B cell (primary cell): ENCODE data around the gene P2RX7. TPM values are rescaled to one million over a fixed set of nuclear protein-coding genes. Genes with fewer than 3 reads are reported as not detected.

Source experiments
- ATAC-seq: fragments of 200-7000 bp; cut with Tn5 transposase; one replicate; pipeline ENCODE4 v1.10.0; 2021; ENCODE audit warnings: low read depth, mild to moderate bottlenecking, moderate number of reproducible peaks, moderate library complexity
- CTCF ChIA-PET: fragments of 350-600 bp; sonication (Branson Sonifier 250); formaldehyde crosslinking; loops from one replicate; lab custom pipeline; 2021; ENCODE audit warnings: antibody characterized with exemption, inconsistent platforms; lab: Charles Lee
- POLR2A ChIA-PET: fragments of 350-600 bp; sonication (Branson Sonifier 250); formaldehyde crosslinking; loops from one replicate; lab custom pipeline; 2021; ENCODE audit warnings: antibody characterized with exemption; lab: Charles Lee
- DNase-seq: peaks from one replicate; pipeline ENCODE4 v3.0.0; 2013
- H2AFZ ChIP-seq: 2 replicates; pipeline ENCODE4 v1.6.1; 2012; ENCODE audit warnings: mild to moderate bottlenecking, low read depth, low read length; ENCODE audit not compliant: insufficient read depth, poor library complexity, severe bottlenecking
- H3K27ac ChIP-seq, 2 donors: 1 replicate in 1 of 2; 2 replicates in 1 of 2; pipeline ENCODE4 v1.5.1; 2012 to 2013; ENCODE audit warnings: low read length in 2 of 2, mild to moderate bottlenecking in 2 of 2, moderate library complexity in 1 of 2
- H3K27me3 ChIP-seq, 4 experiments: fragments of 200-600 bp in 1 of 4; sonication (generic) in 1 of 4; replicated peaks in 1 of 4; 1 replicate in 2 of 4; 2 replicates in 2 of 4; pipeline versions ENCODE4 v1.6.1 to v1.7.0; 2013 to 2016; ENCODE audit warnings: low read length in 3 of 4, mild to moderate bottlenecking in 2 of 4, mixed read lengths in 1 of 4, moderate library complexity in 1 of 4; ENCODE audit not compliant: insufficient read depth in 4 of 4, control insufficient read depth in 3 of 4; ENCODE audit errors: control extremely low read depth in 1 of 4
- H3K36me3 ChIP-seq, 2 experiments: replicated peaks in 1 of 2; 1 replicate in 1 of 2; 2 replicates in 1 of 2; pipeline versions ENCODE4 v1.6.1 to v1.7.1; 2013; ENCODE audit warnings: low read length in 1 of 2; ENCODE audit not compliant: insufficient read depth in 2 of 2, control insufficient read depth in 1 of 2; ENCODE audit errors: control extremely low read depth in 1 of 2, extremely low read depth in 1 of 2
- H3K4me1 ChIP-seq, 2 donors: fragments of 200-600 bp in 1 of 2; sonication (generic) in 1 of 2; 1 replicate in 1 of 2; 2 replicates in 1 of 2; pipeline versions ENCODE4 v1.5.1 to v1.6.1; 2013 to 2017; ENCODE audit warnings: low read length in 2 of 2; ENCODE audit not compliant: control insufficient read depth in 2 of 2, insufficient read depth in 2 of 2
- H3K4me2 ChIP-seq: replicated peaks from 2 replicates; pipeline ENCODE3; 2012; ENCODE audit warnings: mild to moderate bottlenecking, low read depth, low read length; ENCODE audit not compliant: poor library complexity, severe bottlenecking
- H3K4me3 ChIP-seq, 5 experiments: fragments of 200-600 bp in 1 of 5; sonication (generic) in 1 of 5; 1 replicate in 3 of 5; 2 replicates in 2 of 5; pipeline versions ENCODE4 v1.5.1 to v1.7.0; 2011 to 2016; ENCODE audit warnings: low read length in 4 of 5, mild to moderate bottlenecking in 4 of 5, low read depth in 2 of 5, control low read depth in 1 of 5, moderate library complexity in 1 of 5; ENCODE audit not compliant: insufficient read depth in 1 of 5; ENCODE audit errors: control extremely low read depth in 1 of 5, extremely low read depth in 1 of 5
- H3K79me2 ChIP-seq: fragments of 200-600 bp; sonication (generic); one replicate; pipeline ENCODE4 v1.6.0; 2016; ENCODE audit warnings: low read length; ENCODE audit not compliant: control insufficient read depth, insufficient read depth
- H3K9ac ChIP-seq: fragments of 200-600 bp; sonication (generic); 2 replicates; pipeline ENCODE4 v1.6.1; 2017; ENCODE audit warnings: mild to moderate bottlenecking, low read length, moderate library complexity
- H3K9me3 ChIP-seq, 3 donors: one replicate each; pipeline versions ENCODE4 v1.6.1 to v1.7.1; 2013; ENCODE audit warnings: low read length in 2 of 3; ENCODE audit not compliant: control insufficient read depth in 2 of 3, insufficient read depth in 1 of 3; ENCODE audit errors: control extremely low read depth in 1 of 3
- H4K20me1 ChIP-seq: 2 replicates; pipeline ENCODE4 v1.6.0; 2012; ENCODE audit warnings: mild to moderate bottlenecking, low read length; ENCODE audit not compliant: insufficient read depth, control insufficient read depth, poor library complexity, severe bottlenecking
- H3K27ac Mint-ChIP-seq: one replicate; pipeline ENCODE4 v1.8.0; 2021; ENCODE audit warnings: mixed read lengths
- H3K27me3 Mint-ChIP-seq: one replicate; pipeline ENCODE4 v1.8.0; 2021; ENCODE audit warnings: mixed read lengths
- H3K4me1 Mint-ChIP-seq: one replicate; pipeline ENCODE4 v1.8.0; 2021; ENCODE audit warnings: mixed read lengths
- H3K4me3 Mint-ChIP-seq: one replicate; pipeline ENCODE4 v1.8.0; 2021; ENCODE audit warnings: mixed read lengths
- H3K9me3 Mint-ChIP-seq: one replicate; pipeline ENCODE4 v1.8.0; 2022; ENCODE audit warnings: mixed read lengths; ENCODE audit not compliant: insufficient read depth
- EZH2 ChIP-seq: IDR thresholded peaks from 2 replicates; pipeline ENCODE4 v1.6.1; 2012; ENCODE audit warnings: borderline replicate concordance, low read depth, mild to moderate bottlenecking, moderate library complexity, low read length; ENCODE audit not compliant: insufficient read depth, poor library complexity, severe bottlenecking
- WGBS: methylation state at CpG from one replicate; pipeline ENCODE4 v1.1.5; 2013; ENCODE audit warnings: missing lambda C conversion rate; ENCODE audit not compliant: insufficient coverage; 5-methylcytosine and 5-hydroxymethylcytosine counted together
- intact Hi-C: fragments of 100-400 bp; cut with micrococcal nuclease; formaldehyde crosslinking; loops from one replicate; pipeline ENCODE4 v1.10.0; 2022
- polyA plus RNA-seq: library from polyadenylated mRNA; depleted of rRNA; stranded (reverse); fragments of >200 nt; gene quantifications from 2 replicates; pipeline ENCODE4 v1.2.3, GENCODE V29; 2012
- total RNA-seq, 2 donors: library from RNA; stranded (reverse); fragments of 120-200 nt in 1 of 2; gene quantifications; 1 replicate in 1 of 2; 2 replicates in 1 of 2; pipeline versions ENCODE4 v1.2.3 to v1.2.4, GENCODE V29; 2013 to 2022
- TF ChIP-seq, protein P1 (sequence below): fragments of 200-600 bp; IDR thresholded peaks from one replicate; pipeline ENCODE4 v1.8.0; 2022; ENCODE audit warnings: antibody characterized with exemption, mild to moderate bottlenecking

Gene P2RX7
- total and polyA plus RNA-seq, 2 donors (not counting 1 experiment from before 2014, with no cell fraction given), result 5.3 to 6.3 TPM

DNA sequence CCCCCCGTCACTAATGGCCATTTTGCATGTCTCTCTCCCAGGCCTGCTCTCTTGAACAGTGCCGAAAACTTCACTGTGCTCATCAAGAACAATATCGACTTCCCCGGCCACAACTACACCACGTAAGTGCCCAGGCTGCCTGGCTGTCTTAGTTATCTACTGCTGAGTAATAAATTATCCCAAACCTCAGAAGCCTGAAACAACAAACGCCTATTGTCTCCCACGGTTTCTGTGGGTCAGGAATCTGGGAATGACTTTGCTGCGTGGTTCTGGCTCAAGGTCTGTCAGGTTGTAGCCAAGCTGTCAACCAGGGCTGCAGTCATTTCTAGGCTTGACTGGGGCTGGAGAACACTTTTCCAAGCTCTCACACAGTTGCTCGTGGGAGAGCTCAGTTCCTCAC is 32.6 kb downstream of the P2RX7 start:
- Histone ChIP-seq H3K9ac (no peak overlapping the region), H2AFZ (no peak overlapping the region), H3K27ac (no peak overlapping the region), H3K4me2 (no peak overlapping the region), H4K20me1 (no peaks in the 10 kb centered on the region), H3K36me3 (peaks cover 2 to 9% of the 10 kb centered on the region in 2 experiments), H3K9me3 (no peaks in the 10 kb centered on the region), H3K27me3 (no peaks in the 10 kb centered on the region), H3K4me1 (no peaks in the 10 kb centered on the region), H3K4me3 (no peak overlapping the region), H3K79me2 (no peaks in the 10 kb centered on the region)
- ChIA-PET CTCF (no interaction called here), POLR2A (no interaction called here)
- Mint-ChIP-seq H3K9me3 (no peaks in the 10 kb centered on the region), H3K4me3 (no peak overlapping the region), H3K27me3 (no peaks in the 10 kb centered on the region), H3K4me1 (peaks cover 5% of the 10 kb centered on the region), H3K27ac (no peak overlapping the region)
- ATAC-seq (no peak), DNase-seq (no peak)
- TF ChIP-seq, protein P1, sequence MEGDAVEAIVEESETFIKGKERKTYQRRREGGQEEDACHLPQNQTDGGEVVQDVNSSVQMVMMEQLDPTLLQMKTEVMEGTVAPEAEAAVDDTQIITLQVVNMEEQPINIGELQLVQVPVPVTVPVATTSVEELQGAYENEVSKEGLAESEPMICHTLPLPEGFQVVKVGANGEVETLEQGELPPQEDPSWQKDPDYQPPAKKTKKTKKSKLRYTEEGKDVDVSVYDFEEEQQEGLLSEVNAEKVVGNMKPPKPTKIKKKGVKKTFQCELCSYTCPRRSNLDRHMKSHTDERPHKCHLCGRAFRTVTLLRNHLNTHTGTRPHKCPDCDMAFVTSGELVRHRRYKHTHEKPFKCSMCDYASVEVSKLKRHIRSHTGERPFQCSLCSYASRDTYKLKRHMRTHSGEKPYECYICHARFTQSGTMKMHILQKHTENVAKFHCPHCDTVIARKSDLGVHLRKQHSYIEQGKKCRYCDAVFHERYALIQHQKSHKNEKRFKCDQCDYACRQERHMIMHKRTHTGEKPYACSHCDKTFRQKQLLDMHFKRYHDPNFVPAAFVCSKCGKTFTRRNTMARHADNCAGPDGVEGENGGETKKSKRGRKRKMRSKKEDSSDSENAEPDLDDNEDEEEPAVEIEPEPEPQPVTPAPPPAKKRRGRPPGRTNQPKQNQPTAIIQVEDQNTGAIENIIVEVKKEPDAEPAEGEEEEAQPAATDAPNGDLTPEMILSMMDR, result no peak
- no peak for TF ChIP-seq EZH2
- WGBS, result 97% methylated on average over 7 of the region's 9 CpGs
- intact Hi-C loops, result no loop called here

DNA sequence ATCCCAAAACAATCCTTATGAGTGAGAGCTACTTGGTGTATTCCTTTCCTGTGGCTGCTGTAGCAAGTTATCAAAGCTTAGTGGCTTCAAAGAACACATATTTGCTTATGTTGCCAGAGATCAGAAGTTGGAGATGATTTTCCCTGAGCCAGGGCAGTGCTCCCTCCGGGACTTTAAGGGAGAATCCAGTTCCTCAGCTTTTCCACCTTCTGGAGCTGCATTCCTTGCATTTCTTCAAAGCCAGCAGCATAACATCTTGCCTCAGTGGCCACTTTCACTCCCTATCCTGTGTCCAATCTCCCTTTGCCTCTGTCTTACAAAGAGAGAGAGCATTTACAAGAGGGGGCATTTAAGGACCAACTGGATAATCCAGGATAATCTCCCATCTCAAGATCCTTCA is 33.7 kb downstream of the P2RX7 start:
- CTCF ChIA-PET, result interaction anchor here (0.7 kb wide), 1 partner anchor 55 kb away, joined by 3 read pairs; no protein-coding TSS in a partner anchor
- no peak overlapping the region for H3K27ac Mint-ChIP-seq
- H2AFZ ChIP-seq, result no peak overlapping the region

More for the DNA sequence above, 33.7 kb downstream of the P2RX7 start:
- POLR2A ChIA-PET, result no interaction called here
- Histone ChIP-seq H3K4me2 (no peak overlapping the region), H3K27ac (no peak overlapping the region), H3K27me3 (no peaks in the 10 kb centered on the region), H3K4me1 (no peaks in the 10 kb centered on the region), H3K9ac (no peak overlapping the region), H3K9me3 (no peaks in the 10 kb centered on the region), H4K20me1 (no peaks in the 10 kb centered on the region), H3K36me3 (peaks cover 2 to 9% of the 10 kb centered on the region in 2 experiments), H3K4me3 (no peak overlapping the region), H3K79me2 (no peaks in the 10 kb centered on the region)
- DNase-seq (no peak), ATAC-seq (no peak)
- Mint-ChIP-seq H3K4me3 (no peak overlapping the region), H3K9me3 (no peaks in the 10 kb centered on the region), H3K27me3 (no peaks in the 10 kb centered on the region), H3K4me1 (peaks cover 3% of the 10 kb centered on the region)
- TF ChIP-seq, protein P1, result no peak
- TF ChIP-seq EZH2, result no peak
- no CpG with 5 or more reads among the region's 1 CpG for WGBS
- intact Hi-C loops, result no loop called here
